Thoracic aorta (tissue), 2 donors: ENCODE measurements around the gene HTRA2. TPM values are rescaled to one million over a fixed set of nuclear protein-coding genes. Genes with fewer than 3 reads are reported as not detected.
A peak's percentile ranks its signal among the peaks of the same experiment; 100 is the strongest.

Source experiments
- ATAC-seq: fragments of 150-250 bp; one replicate; pipeline ENCODE4 v1.8.0; 2017; ENCODE audit warnings: low read depth; ENCODE audit not compliant: insufficient number of reproducible peaks, low FRiP score
- DNase-seq: peaks from one replicate; pipeline ENCODE4 v3.0.0-alpha.2; 2020; ENCODE audit warnings: low spot score
- H3K27ac ChIP-seq, 2 donors: fragments of 200-600 bp; sonication (generic); 1 replicate in 1 of 2; 2 replicates in 1 of 2; pipeline ENCODE4 v1.5.1; 2016; ENCODE audit warnings: mild to moderate bottlenecking in 2 of 2, moderate library complexity in 2 of 2
- H3K27me3 ChIP-seq: fragments of 200-600 bp; sonication (generic); replicated peaks from 2 replicates; pipeline ENCODE4 v1.6.0; 2016; ENCODE audit warnings: mild to moderate bottlenecking; ENCODE audit not compliant: insufficient read depth
- H3K36me3 ChIP-seq: fragments of 200-600 bp; sonication (generic); one replicate; pipeline ENCODE4 v1.5.1; 2016
- H3K4me1 ChIP-seq, 2 donors: fragments of 200-600 bp; sonication (generic); 1 replicate in 1 of 2; 2 replicates in 1 of 2; pipeline versions ENCODE4 v1.5.1 to v1.6.0; 2016; ENCODE audit warnings: low read depth in 2 of 2, mild to moderate bottlenecking in 1 of 2; ENCODE audit not compliant: control insufficient read depth in 1 of 2
- H3K4me3 ChIP-seq: fragments of 200-600 bp; sonication (generic); 2 replicates; pipeline ENCODE4 v1.5.1; 2016; ENCODE audit warnings: mild to moderate bottlenecking
- H3K9me3 ChIP-seq: fragments of 200-600 bp; sonication (generic); 2 replicates; pipeline ENCODE4 v1.5.1; 2016
- CTCF ChIP-seq: fragments of 200-600 bp; sonication (generic); IDR thresholded peaks from one replicate; pipeline ENCODE4 v1.5.1; 2019; ENCODE audit warnings: antibody characterized with exemption
- total RNA-seq, 2 donors: library from RNA; depleted of rRNA; stranded (reverse); fragments of >200 nt; gene quantifications; one replicate each; pipeline versions ENCODE4 v1.1.0 to v1.2.3, GENCODE V29; 2016

The HTRA2 gene
- total RNA-seq, 2 donors from 2014 or later = 34.9 to 35.6 TPM

DNA sequence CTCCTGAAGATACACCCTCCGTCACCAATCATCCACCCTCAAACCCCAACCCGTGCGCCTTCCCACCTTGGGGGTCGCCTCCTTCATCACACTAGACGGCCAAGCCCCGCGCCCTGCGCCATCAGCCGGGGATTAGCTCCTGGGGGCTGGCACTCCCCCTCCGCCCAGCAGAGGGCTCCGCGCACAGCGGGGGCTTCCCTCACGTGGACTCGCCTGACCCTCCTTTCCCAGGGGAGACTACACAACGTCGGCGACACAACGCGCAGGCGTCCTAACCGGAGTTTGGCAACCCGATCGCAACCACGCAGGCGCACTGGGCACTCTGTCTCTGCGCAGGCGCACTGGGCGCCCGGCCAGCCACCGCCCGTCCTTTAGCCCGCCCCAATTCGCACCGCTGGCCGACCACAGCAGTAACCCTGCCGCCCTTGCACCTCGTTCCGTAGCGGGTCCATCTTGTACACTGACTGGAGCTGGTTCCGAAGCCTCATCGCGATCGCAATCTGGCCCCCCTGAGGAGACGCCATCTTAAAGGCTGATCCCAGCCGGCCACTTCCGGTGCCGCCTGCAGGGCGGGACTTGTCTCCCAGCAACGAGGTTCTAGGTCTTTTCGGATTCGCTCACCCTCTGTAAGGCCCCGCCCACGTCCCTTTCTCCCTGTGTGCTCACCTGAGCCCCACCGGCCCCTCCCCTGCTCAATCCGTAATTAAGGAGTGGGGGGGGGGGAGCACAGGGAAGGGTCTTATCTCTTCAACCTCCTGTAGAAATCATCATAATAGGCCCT, 22.4 kb upstream of the HTRA2 start, which contains the start of gene PCGF1:
PCGF1 (minus strand) TSS at position 551 of the 781 bp plus-strand sequence; CDS start at position 524, 27 bp downstream.
- H3K27ac ChIP-seq = peak within 1 kb of the TSS; percentile 99
- peaks cover 16% of the 10 kb centered on the region for H3K36me3 ChIP-seq
- H3K4me3 ChIP-seq = peak within 1 kb of the TSS; percentile 98
- peaks cover 11 to 35% of the 10 kb centered on the region in 2 donors for H3K4me1 ChIP-seq
- H3K9me3 ChIP-seq = no peaks in the 10 kb centered on the region
- DNase-seq (peak; percentile 97), ATAC-seq (peak; percentile 99)
- TF ChIP-seq CTCF = peak; percentile 36
- peaks cover 9% of the 10 kb centered on the region for H3K27me3 ChIP-seq

DNA sequence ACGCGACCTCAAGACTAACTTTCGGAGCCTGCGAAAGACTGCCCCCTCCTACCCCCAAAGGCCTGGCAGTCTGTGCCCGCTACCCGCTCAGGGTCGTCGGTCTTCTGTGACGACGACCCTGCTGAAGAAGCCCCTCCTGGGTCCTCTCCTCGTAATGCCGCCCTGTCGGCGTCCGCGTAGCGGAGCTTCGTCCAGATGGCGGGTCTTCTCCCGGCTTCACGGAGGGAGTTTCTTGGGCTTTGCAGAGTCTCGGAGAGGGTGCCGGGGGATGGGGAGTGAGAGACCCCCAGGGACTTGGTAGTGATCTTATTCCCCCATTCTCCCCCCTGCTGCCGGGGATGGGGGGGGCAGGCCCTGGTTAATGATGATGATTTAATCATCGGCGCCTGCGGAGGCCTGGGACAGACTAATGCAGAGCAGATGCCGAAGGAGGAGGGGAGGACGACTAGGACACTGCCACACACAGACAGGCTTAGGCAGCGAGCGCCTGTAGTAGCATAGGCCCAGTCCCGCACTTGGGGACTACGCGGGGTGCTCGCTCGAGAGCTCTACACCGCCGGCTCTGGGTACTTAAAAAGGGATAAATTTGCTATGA, 21.7 kb upstream of the HTRA2 start:
- no peak for DNase-seq
- Histone ChIP-seq H3K27ac (peak overlapping the region; percentile 99), H3K36me3 (peaks cover 16% of the 10 kb centered on the region), H3K27me3 (peaks cover 16% of the 10 kb centered on the region), H3K4me3 (peak overlapping the region; percentile 98), H3K9me3 (no peaks in the 10 kb centered on the region), H3K4me1 (peaks cover 11 to 30% of the 10 kb centered on the region in 2 donors)
- ATAC-seq = no peak
- no peak for TF ChIP-seq CTCF

DNA sequence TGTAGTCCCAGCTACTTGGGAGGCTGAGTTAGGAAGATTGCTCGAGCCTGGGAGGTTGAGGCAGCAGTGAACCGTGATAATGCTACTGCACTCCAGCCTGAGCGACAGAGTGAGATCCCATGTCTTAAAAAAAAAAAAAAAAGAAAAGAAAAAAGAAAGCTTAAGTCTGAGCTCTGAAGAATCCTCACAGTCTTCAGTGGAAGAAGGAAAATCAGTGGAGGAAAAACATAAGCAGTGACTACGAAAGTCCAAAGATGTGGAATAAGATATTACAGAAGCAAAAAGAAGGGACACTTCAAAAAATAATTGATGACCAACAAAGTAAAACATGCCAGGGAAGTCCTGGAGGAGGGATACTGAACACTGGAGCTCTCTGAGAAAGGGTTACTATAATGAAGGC, 19.5 kb upstream of the HTRA2 start:
- Histone ChIP-seq H3K27me3 (peaks cover 33% of the 10 kb centered on the region), H3K4me3 (no peak overlapping the region), H3K27ac (no peak overlapping the region), H3K9me3 (no peaks in the 10 kb centered on the region), H3K36me3 (peaks cover 8% of the 10 kb centered on the region), H3K4me1 (peaks cover 17 to 39% of the 10 kb centered on the region in 2 donors)
- TF ChIP-seq CTCF = no peak
- DNase-seq (no peak), ATAC-seq (no peak)

DNA sequence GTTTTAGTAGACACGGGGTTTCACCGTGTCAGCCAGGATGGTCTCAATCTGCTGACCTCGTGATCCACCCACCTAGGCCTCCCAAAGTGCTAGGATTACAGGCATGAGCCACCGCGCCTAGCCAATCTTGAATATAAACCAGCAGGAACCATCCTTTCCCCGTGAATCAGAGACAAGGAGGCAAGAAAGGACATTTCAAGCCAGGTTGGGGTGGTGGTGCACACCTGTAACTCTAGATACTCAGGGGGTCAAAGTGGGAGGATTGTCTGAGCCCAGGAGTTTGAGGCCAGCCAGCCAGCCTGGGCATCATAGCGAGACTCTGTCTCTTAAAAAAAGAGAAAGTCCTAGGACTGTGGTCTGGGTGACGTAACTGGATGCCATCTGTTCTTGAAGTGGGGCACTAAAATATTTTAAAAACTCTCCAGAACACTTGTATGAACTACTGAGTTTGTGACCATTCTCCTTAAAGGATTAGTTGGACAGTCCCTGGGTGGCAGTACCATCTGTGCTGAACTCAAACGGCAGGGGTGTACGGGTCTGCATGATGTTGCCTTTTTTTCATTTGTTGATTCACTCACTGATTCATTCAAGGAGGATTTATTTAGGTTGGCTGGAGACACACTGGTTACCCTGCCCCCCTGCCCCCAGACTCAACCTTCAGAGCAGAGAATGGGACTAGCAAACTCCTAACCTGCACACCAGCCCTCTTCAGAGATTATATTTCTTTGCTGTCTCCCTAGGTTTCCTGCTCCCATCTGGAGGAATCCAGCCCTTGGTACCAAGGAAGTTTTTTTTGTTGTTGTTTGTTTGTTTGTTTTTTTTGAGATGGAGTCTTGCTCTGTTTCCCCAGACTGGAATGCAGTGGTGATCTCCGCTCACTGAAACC, 18.4 kb upstream of the HTRA2 start:
- H3K4me3 ChIP-seq = no peak overlapping the region
- TF ChIP-seq CTCF = no peak
- no peak for DNase-seq
- no peak for ATAC-seq
- H3K4me1 ChIP-seq = peaks cover 15 to 40% of the 10 kb centered on the region in 2 donors
- H3K27me3 ChIP-seq = peaks cover 43% of the 10 kb centered on the region
- H3K27ac ChIP-seq = no peak overlapping the region
- no peaks in the 10 kb centered on the region for H3K9me3 ChIP-seq
- no peaks in the 10 kb centered on the region for H3K36me3 ChIP-seq
